Thymus (tissue), 14 donors: Measurements from ENCODE around the gene DDX60. TPM values are rescaled to one million over a fixed set of nuclear protein-coding genes. Genes with fewer than 3 reads are reported as not detected.

Experiments used
- DNase-seq, 9 donors: peaks; one replicate each; pipeline ENCODE4 v3.0.0-alpha.2; 2013; ENCODE audit warnings: low spot score in 9 of 9, low read depth in 6 of 9, missing footprints in 1 of 9
- H3K27ac ChIP-seq, 2 donors: one replicate each; pipeline ENCODE4 v1.5.1; 2013; ENCODE audit warnings: control low read depth in 1 of 2, low read depth in 1 of 2, low read length in 1 of 2, mild to moderate bottlenecking in 1 of 2, moderate library complexity in 1 of 2
- H3K27me3 ChIP-seq, 2 donors: one replicate each; pipeline ENCODE4 v1.5.1; 2013; ENCODE audit warnings: low read length in 1 of 2; ENCODE audit not compliant: control insufficient read depth in 2 of 2, insufficient read depth in 1 of 2
- H3K36me3 ChIP-seq, 2 donors: one replicate each; pipeline ENCODE4 v1.5.1; 2013; ENCODE audit warnings: low read length in 1 of 2, mild to moderate bottlenecking in 1 of 2, moderate library complexity in 1 of 2; ENCODE audit not compliant: control insufficient read depth in 2 of 2, insufficient read depth in 2 of 2
- H3K4me1 ChIP-seq, 2 donors: one replicate each; pipeline ENCODE4 v1.5.1; 2013; ENCODE audit warnings: low read length in 2 of 2; ENCODE audit not compliant: control insufficient read depth in 2 of 2, insufficient read depth in 2 of 2
- H3K4me3 ChIP-seq, 2 donors: one replicate each; pipeline ENCODE4 v1.5.1; 2013; ENCODE audit warnings: low read length in 2 of 2, control low read depth in 1 of 2, mild to moderate bottlenecking in 1 of 2
- H3K9me3 ChIP-seq, 2 donors: one replicate each; pipeline ENCODE4 v1.5.1; 2013; ENCODE audit warnings: low read length in 1 of 2, mild to moderate bottlenecking in 1 of 2; ENCODE audit not compliant: control insufficient read depth in 2 of 2, insufficient read depth in 1 of 2
- WGBS: extraction: QIAGEN DNeasy Blood & Tissue Kit; methylation state at CpG from one replicate; pipeline ENCODE4 v1.1.7; 2013; 5-methylcytosine and 5-hydroxymethylcytosine counted together
- long read RNA-seq, 10 donors: transcript quantifications; one replicate each; lab custom pipeline, GENCODE V29; 2026
- polyA plus RNA-seq: library from polyadenylated mRNA; stranded (reverse); fragments of 200-250 nt; gene quantifications from one replicate; pipeline ENCODE4 v1.2.3, GENCODE V29; 2013
- total RNA-seq: library from RNA; stranded (reverse); fragments of 120-200 nt; gene quantifications from one replicate; pipeline ENCODE4 v1.2.4, GENCODE V29; 2013
- donor health status: healthy.

Gene DDX60
- total RNA-seq (60.5 TPM), polyA plus RNA-seq (18.9 TPM)
- long read RNA-seq, donor 1 = 0 reads
- long read RNA-seq, donor 2 = 0 reads
- long read RNA-seq, donor 3, partial matches to known transcripts = 5 of 5 reads
- long read RNA-seq, donor 3, other reads (novel, unspliced or antisense) = 0 of 5 reads
- long read RNA-seq, donor 4, full-length matches to known transcripts = 1 of 1 reads
- long read RNA-seq, donor 4, partial matches to known transcripts = 0 of 1 reads
- long read RNA-seq, donor 4, other reads (novel, unspliced or antisense) = 0 of 1 reads
- long read RNA-seq, donor 5, full-length matches to known transcripts = 4 of 4 reads
- long read RNA-seq, donor 5, partial matches to known transcripts = 0 of 4 reads
- long read RNA-seq, donor 5, other reads (novel, unspliced or antisense) = 0 of 4 reads
- long read RNA-seq, donor 6, full-length matches to known transcripts = 1 of 1 reads
- long read RNA-seq, donor 6, partial matches to known transcripts = 0 of 1 reads
- long read RNA-seq, donor 6, other reads (novel, unspliced or antisense) = 0 of 1 reads
- long read RNA-seq, donor 7, full-length matches to known transcripts = 1 of 1 reads
- long read RNA-seq, donor 7, partial matches to known transcripts = 0 of 1 reads
- long read RNA-seq, donor 7, other reads (novel, unspliced or antisense) = 0 of 1 reads
- long read RNA-seq, donor 8, full-length matches to known transcripts = 1 of 1 reads
- long read RNA-seq, donor 8, partial matches to known transcripts = 0 of 1 reads
- long read RNA-seq, donor 8, other reads (novel, unspliced or antisense) = 0 of 1 reads
- long read RNA-seq, donor 9, full-length matches to known transcripts = 1 of 1 reads
- long read RNA-seq, donor 9, partial matches to known transcripts = 0 of 1 reads
- long read RNA-seq, donor 9, other reads (novel, unspliced or antisense) = 0 of 1 reads
- long read RNA-seq, donor 10, full-length matches to known transcripts = 1 of 1 reads
- long read RNA-seq, donor 10, partial matches to known transcripts = 0 of 1 reads
- long read RNA-seq, donor 10, other reads (novel, unspliced or antisense) = 0 of 1 reads

GRCh38 chr4:168318266-168318895 lies at the start of gene DDX60:
DDX60 (minus strand) TSS chr4:168318752; CDS start chr4:168311259, 7,493 bp downstream.
- peaks cover 5 to 6% of the 10 kb centered on the region in 2 donors for H3K4me1 ChIP-seq
- WGBS = under 1% methylated on average over 38 of the region's 38 CpGs
- peak; percentile 64 to 95 (median 84) for DNase-seq
- peaks cover 0 to 4% of the 10 kb centered on the region in 2 donors for H3K9me3 ChIP-seq
- peak within 1 kb of the TSS; percentile 90 to 99 for H3K27ac ChIP-seq
- no peaks in the 10 kb centered on the region for H3K27me3 ChIP-seq
- H3K36me3 ChIP-seq = no peaks in the 10 kb centered on the region
- H3K4me3 ChIP-seq = peak within 1 kb of the TSS; percentile 85 to 95

- Histone ChIP-seq H3K27me3 (no peaks in the 10 kb centered on the region), H3K9me3 (peaks cover 0 to under 1% of the 10 kb centered on the region in 2 donors), H3K27ac (no peak overlapping the region), H3K4me3 (no peak overlapping the region), H3K36me3 (peaks cover 6 to 22% of the 10 kb centered on the region in 2 donors), H3K4me1 (no peaks in the 10 kb centered on the region)
- no peak for DNase-seq
- over 99% methylated on average over 3 of the region's 3 CpGs for WGBS
These were observed 48.5 kb upstream of the DDX60 start for GRCh38 chr4:168367065-168367464.

- Histone ChIP-seq H3K4me3 (no peak overlapping the region), H3K4me1 (no peaks in the 10 kb centered on the region), H3K36me3 (peaks cover 16 to 43% of the 10 kb centered on the region in 2 donors), H3K27ac (no peak overlapping the region), H3K27me3 (no peaks in the 10 kb centered on the region), H3K9me3 (peaks cover 0 to 4% of the 10 kb centered on the region in 2 donors)
- no peak for DNase-seq
- 74% methylated on average over 4 of the region's 4 CpGs for WGBS
These were observed 43.5 kb upstream of the DDX60 start for GRCh38 chr4:168362025-168362401.

GRCh38 chr4:168361365-168362024 lies 42.9 kb upstream of the DDX60 start:
- Histone ChIP-seq H3K9me3 (peaks cover 0 to 4% of the 10 kb centered on the region in 2 donors), H3K27me3 (no peaks in the 10 kb centered on the region), H3K4me3 (no peak overlapping the region), H3K36me3 (peaks cover 16 to 44% of the 10 kb centered on the region in 2 donors), H3K4me1 (no peaks in the 10 kb centered on the region), H3K27ac (no peak overlapping the region)
- DNase-seq = no peak
- WGBS = over 99% methylated on average over 2 of the region's 2 CpGs

- WGBS = 98% methylated on average over 2 of the region's 2 CpGs
- no peak for DNase-seq
- no peak overlapping the region for H3K4me3 ChIP-seq
- H3K9me3 ChIP-seq = peaks cover 0 to 4% of the 10 kb centered on the region in 2 donors
- no peak overlapping the region for H3K27ac ChIP-seq
- peaks cover 16 to 44% of the 10 kb centered on the region in 2 donors for H3K36me3 ChIP-seq
- no peaks in the 10 kb centered on the region for H3K4me1 ChIP-seq
- no peaks in the 10 kb centered on the region for H3K27me3 ChIP-seq
These were observed 41.7 kb upstream of the DDX60 start for GRCh38 chr4:168360271-168360670.

GRCh38 chr4:168357941-168358340 lies 39.4 kb upstream of the DDX60 start:
- Histone ChIP-seq H3K9me3 (peaks cover 0 to 6% of the 10 kb centered on the region in 2 donors), H3K27ac (no peak overlapping the region), H3K36me3 (peaks cover 16 to 44% of the 10 kb centered on the region in 2 donors), H3K4me1 (no peaks in the 10 kb centered on the region), H3K4me3 (no peak overlapping the region), H3K27me3 (no peaks in the 10 kb centered on the region)
- DNase-seq = no peak
- WGBS = 49% methylated on average over 2 of the region's 2 CpGs

- H3K27ac ChIP-seq = no peak overlapping the region
- DNase-seq = no peak
- 98% methylated on average over 1 of the region's 1 CpG for WGBS
- H3K27me3 ChIP-seq = no peaks in the 10 kb centered on the region
- peaks cover 0 to 10% of the 10 kb centered on the region in 2 donors for H3K36me3 ChIP-seq
- H3K4me1 ChIP-seq = no peaks in the 10 kb centered on the region
- no peak overlapping the region for H3K4me3 ChIP-seq
- peaks cover 0 to 3% of the 10 kb centered on the region in 2 donors for H3K9me3 ChIP-seq
These were observed 35.2 kb upstream of the DDX60 start for GRCh38 chr4:168353746-168354145.

GRCh38 chr4:168337550-168337940 lies 19.0 kb upstream of the DDX60 start:
- Histone ChIP-seq H3K4me3 (no peak overlapping the region), H3K9me3 (no peaks in the 10 kb centered on the region), H3K27me3 (no peaks in the 10 kb centered on the region), H3K36me3 (no peaks in the 10 kb centered on the region), H3K27ac (no peak overlapping the region), H3K4me1 (no peaks in the 10 kb centered on the region)
- no peak for DNase-seq
- WGBS = 97% methylated on average over 3 of the region's 3 CpGs
